ENCODE measurements around the gene MED26.

MED26 gene

DNA sequence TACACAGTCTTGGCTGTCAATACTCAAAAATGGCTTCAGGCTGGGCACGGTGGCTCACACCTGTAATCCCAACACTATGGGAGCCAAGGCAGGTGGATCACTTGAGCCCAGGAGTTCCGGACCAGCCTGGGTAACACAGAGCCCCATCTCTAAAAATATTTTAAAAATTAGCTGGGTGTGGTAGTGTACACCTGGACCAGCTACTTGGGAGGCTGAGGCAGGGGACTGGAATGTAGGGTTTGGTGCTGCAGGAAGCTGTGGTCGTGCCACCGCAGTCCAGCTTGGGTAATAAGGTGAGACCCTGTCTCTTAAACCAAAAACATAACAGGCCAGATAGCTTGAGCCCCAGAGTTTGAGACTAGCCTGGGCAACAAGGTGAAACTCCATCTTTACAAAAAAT, 79.0 kb downstream of the MED26 start:
- ChIA-PET POLR2A (interaction anchor here (1.0 kb wide), 1 partner anchor 78 kb away, joined by 3 read pairs; no protein-coding TSS in a partner anchor), CTCF (interaction anchor here (0.6 to 0.8 kb wide), 2 partner anchors 11 to 1448 kb away, joined by 3 read pairs; no protein-coding TSS in a partner anchor)
- Histone ChIP-seq H3K9me3 (ENCODE audit: control insufficient read depth, insufficient read depth, low read depth, low read length) (no peaks in the 10 kb centered on the region), H3K4me3 (ENCODE audit: low read depth, low read length) (no peak overlapping the region), H3K4me1 (ENCODE audit: control insufficient read depth, insufficient read depth, low read length) (no peaks in the 10 kb centered on the region), H3K36me3 (ENCODE audit: control insufficient read depth in 2 of 2, insufficient read depth in 1 of 2, low read length in 2 of 2) (peaks cover 13 to 26% of the 10 kb centered on the region in 2 experiments; a peak in 2 of 3 replicates), H3K27ac (ENCODE audit: extremely low read depth, low read depth, low read length) (no peak overlapping the region)
- TF ChIP-seq ZNF777 (tag by site-specific recombination; IDR thresholded peaks at IDR 0.05; ENCODE audit: borderline replicate concordance) (no peak), ZNF830 (tag by site-specific recombination; IDR thresholded peaks at IDR 0.05; ENCODE audit: low read depth) (no peak)
- TF ChIP-seq, protein P1, sequence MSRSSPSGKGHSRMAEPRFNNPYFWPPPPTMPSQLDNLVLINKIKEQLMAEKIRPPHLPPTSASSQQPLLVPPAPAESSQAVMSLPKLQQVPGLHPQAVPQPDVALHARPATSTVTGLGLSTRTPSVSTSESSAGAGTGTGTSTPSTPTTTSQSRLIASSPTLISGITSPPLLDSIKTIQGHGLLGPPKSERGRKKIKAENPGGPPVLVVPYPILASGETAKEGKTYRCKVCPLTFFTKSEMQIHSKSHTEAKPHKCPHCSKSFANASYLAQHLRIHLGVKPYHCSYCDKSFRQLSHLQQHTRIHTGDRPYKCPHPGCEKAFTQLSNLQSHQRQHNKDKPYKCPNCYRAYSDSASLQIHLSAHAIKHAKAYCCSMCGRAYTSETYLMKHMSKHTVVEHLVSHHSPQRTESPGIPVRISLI (tag by site-specific recombination; IDR thresholded peaks at IDR 0.05), result no peak

DNA sequence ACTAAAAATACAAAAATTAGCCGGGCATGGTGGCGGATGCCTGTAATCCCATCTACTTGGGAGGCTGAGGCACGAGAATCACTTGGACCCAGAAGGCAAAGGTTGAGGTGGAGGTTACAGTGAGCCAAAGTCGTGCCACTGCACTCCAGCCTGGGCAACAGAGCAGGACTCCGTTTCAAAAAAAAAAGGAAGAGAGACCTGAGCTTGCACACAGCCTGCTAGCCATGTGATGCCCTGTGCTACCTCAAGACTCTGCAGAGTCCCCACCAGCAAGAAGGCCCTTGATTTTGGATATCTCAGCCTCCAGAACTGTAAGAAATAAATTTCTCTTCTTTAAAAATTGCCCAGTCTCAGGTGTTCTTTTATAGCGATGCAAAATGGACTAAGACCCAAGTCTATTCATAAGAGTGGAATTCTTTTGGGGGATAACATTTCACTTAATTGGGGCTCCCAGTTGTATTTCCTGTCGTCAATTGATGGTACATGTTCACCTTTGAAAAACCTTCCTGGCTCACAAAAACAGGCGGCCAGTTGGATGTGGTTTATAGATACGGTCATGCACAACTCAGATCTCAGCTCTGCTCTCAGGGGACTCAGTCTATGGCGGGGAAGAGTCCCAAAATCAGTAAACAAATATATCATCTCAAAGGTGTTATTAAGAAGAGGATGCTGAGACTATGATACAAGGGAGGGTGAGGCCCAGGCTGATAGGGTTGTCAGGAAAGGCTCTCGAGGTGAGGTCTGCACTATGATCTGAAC, 83.4 kb downstream of the MED26 start:
- peaks cover 2% of the 10 kb centered on the region; the same call in 1 of the 2 replicates for H3K4me1 ChIP-seq (ENCODE audit: control insufficient read depth, insufficient read depth, low read length)
- CTCF ChIA-PET, result no interaction called here
- TF ChIP-seq, protein P2, sequence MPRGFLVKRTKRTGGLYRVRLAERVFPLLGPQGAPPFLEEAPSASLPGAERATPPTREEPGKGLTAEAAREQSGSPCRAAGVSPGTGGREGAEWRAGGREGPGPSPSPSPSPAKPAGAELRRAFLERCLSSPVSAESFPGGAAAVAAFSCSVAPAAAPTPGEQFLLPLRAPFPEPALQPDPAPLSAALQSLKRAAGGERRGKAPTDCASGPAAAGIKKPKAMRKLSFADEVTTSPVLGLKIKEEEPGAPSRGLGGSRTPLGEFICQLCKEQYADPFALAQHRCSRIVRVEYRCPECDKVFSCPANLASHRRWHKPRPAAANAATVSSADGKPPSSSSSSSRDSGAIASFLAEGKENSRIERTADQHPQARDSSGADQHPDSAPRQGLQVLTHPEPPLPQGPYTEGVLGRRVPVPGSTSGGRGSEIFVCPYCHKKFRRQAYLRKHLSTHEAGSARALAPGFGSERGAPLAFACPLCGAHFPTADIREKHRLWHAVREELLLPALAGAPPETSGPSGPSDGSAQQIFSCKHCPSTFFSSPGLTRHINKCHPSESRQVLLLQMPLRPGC (tag by site-specific recombination; IDR thresholded peaks at IDR 0.05), result no peak
- TF ChIP-seq ZNF626 (tag by site-specific recombination; IDR thresholded peaks at IDR 0.05), result no peak
- no peak for TF ChIP-seq ZNF24 (tag by site-specific recombination; IDR thresholded peaks at IDR 0.05)
- TF ChIP-seq ZNF266 (tag by site-specific recombination; IDR thresholded peaks at IDR 0.05; ENCODE audit: low read depth), result no peak
- no peak for TF ChIP-seq ZNF530 (tag by site-specific recombination; IDR thresholded peaks at IDR 0.05; ENCODE audit: low read depth)
- TF ChIP-seq ZNF354C (tag by site-specific recombination; IDR thresholded peaks at IDR 0.05; ENCODE audit: borderline replicate concordance, low read depth), result no peak
- TF ChIP-seq, protein P3, sequence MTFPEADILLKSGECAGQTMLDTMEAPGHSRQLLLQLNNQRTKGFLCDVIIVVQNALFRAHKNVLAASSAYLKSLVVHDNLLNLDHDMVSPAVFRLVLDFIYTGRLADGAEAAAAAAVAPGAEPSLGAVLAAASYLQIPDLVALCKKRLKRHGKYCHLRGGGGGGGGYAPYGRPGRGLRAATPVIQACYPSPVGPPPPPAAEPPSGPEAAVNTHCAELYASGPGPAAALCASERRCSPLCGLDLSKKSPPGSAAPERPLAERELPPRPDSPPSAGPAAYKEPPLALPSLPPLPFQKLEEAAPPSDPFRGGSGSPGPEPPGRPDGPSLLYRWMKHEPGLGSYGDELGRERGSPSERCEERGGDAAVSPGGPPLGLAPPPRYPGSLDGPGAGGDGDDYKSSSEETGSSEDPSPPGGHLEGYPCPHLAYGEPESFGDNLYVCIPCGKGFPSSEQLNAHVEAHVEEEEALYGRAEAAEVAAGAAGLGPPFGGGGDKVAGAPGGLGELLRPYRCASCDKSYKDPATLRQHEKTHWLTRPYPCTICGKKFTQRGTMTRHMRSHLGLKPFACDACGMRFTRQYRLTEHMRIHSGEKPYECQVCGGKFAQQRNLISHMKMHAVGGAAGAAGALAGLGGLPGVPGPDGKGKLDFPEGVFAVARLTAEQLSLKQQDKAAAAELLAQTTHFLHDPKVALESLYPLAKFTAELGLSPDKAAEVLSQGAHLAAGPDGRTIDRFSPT (tag by site-specific recombination; IDR thresholded peaks at IDR 0.05), result no peak
- TF ChIP-seq GLIS2 (tag by site-specific recombination; IDR thresholded peaks at IDR 0.05), result no peak
- no peak for TF ChIP-seq ZNF341 (tag by site-specific recombination; IDR thresholded peaks at IDR 0.05; ENCODE audit: low read depth)
- TF ChIP-seq GLI4 (tag by site-specific recombination; IDR thresholded peaks at IDR 0.05), result no peak
- no peak for TF ChIP-seq ZNF426 (tag by site-specific recombination; IDR thresholded peaks at IDR 0.05)
- TF ChIP-seq, protein P4, sequence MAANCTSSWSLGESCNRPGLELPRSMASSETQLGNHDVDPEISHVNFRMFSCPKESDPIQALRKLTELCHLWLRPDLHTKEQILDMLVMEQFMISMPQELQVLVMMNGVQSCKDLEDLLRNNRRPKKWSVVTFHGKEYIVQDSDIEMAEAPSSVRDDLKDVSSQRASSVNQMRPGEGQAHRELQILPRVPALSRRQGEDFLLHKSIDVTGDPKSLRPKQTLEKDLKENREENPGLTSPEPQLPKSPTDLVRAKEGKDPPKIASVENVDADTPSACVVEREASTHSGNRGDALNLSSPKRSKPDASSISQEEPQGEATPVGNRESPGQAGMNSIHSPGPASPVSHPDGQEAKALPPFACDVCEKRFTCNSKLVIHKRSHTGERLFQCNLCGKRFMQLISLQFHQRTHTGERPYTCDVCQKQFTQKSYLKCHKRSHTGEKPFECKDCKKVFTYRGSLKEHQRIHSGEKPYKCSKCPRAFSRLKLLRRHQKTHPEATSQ (tag by site-specific recombination; IDR thresholded peaks at IDR 0.05), result no peak
- TF ChIP-seq, protein P5, sequence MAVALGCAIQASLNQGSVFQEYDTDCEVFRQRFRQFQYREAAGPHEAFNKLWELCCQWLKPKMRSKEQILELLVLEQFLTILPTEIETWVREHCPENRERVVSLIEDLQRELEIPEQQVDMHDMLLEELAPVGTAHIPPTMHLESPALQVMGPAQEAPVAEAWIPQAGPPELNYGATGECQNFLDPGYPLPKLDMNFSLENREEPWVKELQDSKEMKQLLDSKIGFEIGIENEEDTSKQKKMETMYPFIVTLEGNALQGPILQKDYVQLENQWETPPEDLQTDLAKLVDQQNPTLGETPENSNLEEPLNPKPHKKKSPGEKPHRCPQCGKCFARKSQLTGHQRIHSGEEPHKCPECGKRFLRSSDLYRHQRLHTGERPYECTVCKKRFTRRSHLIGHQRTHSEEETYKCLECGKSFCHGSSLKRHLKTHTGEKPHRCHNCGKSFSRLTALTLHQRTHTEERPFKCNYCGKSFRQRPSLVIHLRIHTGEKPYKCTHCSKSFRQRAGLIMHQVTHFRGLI (tag by site-specific recombination; IDR thresholded peaks at IDR 0.05), result no peak
- no peak for TF ChIP-seq MZF1 (tag by site-specific recombination; IDR thresholded peaks at IDR 0.05; ENCODE audit: borderline replicate concordance)
- no peak overlapping the region for H3K4me3 ChIP-seq (ENCODE audit: low read depth, low read length)
- no peak overlapping the region for H3K27ac ChIP-seq (ENCODE audit: extremely low read depth, low read depth, low read length)
- H3K9me3 ChIP-seq (ENCODE audit: control insufficient read depth, insufficient read depth, low read depth, low read length), result no peaks in the 10 kb centered on the region
- POLR2A ChIA-PET, result no interaction called here
- H3K36me3 ChIP-seq (ENCODE audit: control insufficient read depth in 2 of 2, insufficient read depth in 1 of 2, low read length in 2 of 2), result peaks cover 14 to 15% of the 10 kb centered on the region in 2 experiments; a peak in 2 of 3 replicates

Data from HEK293 (cell line).